Endodermal cell (in vitro differentiated cells): Measurements from ENCODE around the gene DRD2. TPM values are rescaled to one million over a fixed set of nuclear protein-coding genes. Genes with fewer than 3 reads are reported as not detected.

Experiments used
- DNase-seq: peaks from one replicate; pipeline ENCODE4 v3.0.0-alpha.2; 2017
- H3K27ac ChIP-seq: 2 replicates; pipeline ENCODE4 v1.5.1; 2013; ENCODE audit warnings: mild to moderate bottlenecking, low read depth, low read length, moderate library complexity
- H3K27me3 ChIP-seq: 2 replicates; pipeline ENCODE4 v1.6.1; 2013; ENCODE audit warnings: mild to moderate bottlenecking, low read length, moderate library complexity; ENCODE audit not compliant: insufficient read depth, control insufficient read depth, poor library complexity, severe bottlenecking
- H3K36me3 ChIP-seq: 2 replicates; pipeline ENCODE4 v1.7.0; 2013; ENCODE audit warnings: mild to moderate bottlenecking, low read length, moderate library complexity; ENCODE audit not compliant: control insufficient read depth, insufficient read depth
- H3K4me1 ChIP-seq: one replicate; pipeline ENCODE4 v1.7.0; 2013; ENCODE audit warnings: low read length; ENCODE audit not compliant: control insufficient read depth, insufficient read depth
- H3K4me3 ChIP-seq: 2 replicates; pipeline ENCODE4 v1.5.1; 2013; ENCODE audit warnings: mild to moderate bottlenecking, low read length, moderate library complexity
- H3K9ac ChIP-seq: 2 replicates; pipeline ENCODE4 v1.6.1; 2013; ENCODE audit warnings: mild to moderate bottlenecking, low read length, moderate library complexity; ENCODE audit not compliant: poor library complexity, severe bottlenecking; ENCODE audit errors: extremely low read depth
- H3K9me3 ChIP-seq: 2 replicates; pipeline ENCODE4 v1.6.1; 2013; ENCODE audit warnings: mild to moderate bottlenecking, low read length, moderate library complexity; ENCODE audit not compliant: control insufficient read depth
- H3K27ac Mint-ChIP-seq: 2 replicates; pipeline ENCODE4 v1.8.0; 2020; ENCODE audit warnings: mixed read lengths
- H3K27me3 Mint-ChIP-seq: 2 replicates; pipeline ENCODE4 v1.8.0; 2021; ENCODE audit warnings: mild to moderate bottlenecking, mixed read lengths; ENCODE audit not compliant: insufficient read depth
- H3K36me3 Mint-ChIP-seq: 2 replicates; pipeline ENCODE4 v1.8.0; 2020; ENCODE audit warnings: low read depth, mixed read lengths
- H3K4me1 Mint-ChIP-seq: 2 replicates; pipeline ENCODE4 v1.8.0; 2020; ENCODE audit warnings: mixed read lengths
- H3K4me3 Mint-ChIP-seq: 2 replicates; pipeline ENCODE4 v1.8.0; 2020; ENCODE audit warnings: mild to moderate bottlenecking, moderate library complexity, mixed read lengths
- H3K9me3 Mint-ChIP-seq: 2 replicates; pipeline ENCODE4 v1.8.0; 2020; ENCODE audit warnings: mild to moderate bottlenecking, mixed read lengths
- CTCF ChIP-seq: fragments of 200-600 bp; sonication (generic); conservative IDR thresholded peaks from 2 replicates; pipeline ENCODE4 v1.5.0; 2021; ENCODE audit warnings: antibody characterized with exemption, mild to moderate bottlenecking
- WGBS, 2 experiments: methylation state at CpG; one replicate each; pipeline versions ENCODE4 v1.1.5 to v1.1.7; 2013; ENCODE audit warnings: missing lambda C conversion rate in 2 of 2, mixed read lengths in 1 of 2; ENCODE audit not compliant: insufficient coverage in 1 of 2, insufficient read length in 1 of 2; 5-methylcytosine and 5-hydroxymethylcytosine counted together
- total RNA-seq, 2 donors: library from RNA; stranded (reverse); fragmentation: NEBNext Ultra II Directional in 1 of 2; extraction: Animal tissue kit (Norgen Biotek cat#: 25700) in 1 of 2; gene quantifications; 2 replicates in 1 of 2; 3 replicates in 1 of 2; pipeline ENCODE4 v1.2.1, GENCODE V29; 2021

The DRD2 gene
- total RNA-seq, 2 donors from 2014 or later = 0.35 to 2.1 TPM

GRCh38 chr11:113407163-113407562 is 68.0 kb downstream of the DRD2 start:
- DNase-seq = no peak
- H3K4me3 Mint-ChIP-seq = no peak overlapping the region

GRCh38 chr11:113405724-113406478 is 69.3 kb downstream of the DRD2 start:
- H3K36me3 ChIP-seq = no peaks in the 10 kb centered on the region
- no peak for TF ChIP-seq CTCF
- Mint-ChIP-seq H3K4me3 (no peak overlapping the region), H3K9me3 (no peaks in the 10 kb centered on the region), H3K27me3 (peaks cover 44% of the 10 kb centered on the region), H3K36me3 (no peaks in the 10 kb centered on the region), H3K27ac (no peak overlapping the region), H3K4me1 (no peaks in the 10 kb centered on the region)
- H3K4me1 ChIP-seq = peaks cover 6% of the 10 kb centered on the region
- no peak overlapping the region for H3K27ac ChIP-seq
- H3K4me3 ChIP-seq = no peak overlapping the region
- no peak overlapping the region for H3K9ac ChIP-seq
- no peaks in the 10 kb centered on the region for H3K9me3 ChIP-seq
- no peak for DNase-seq
- H3K27me3 ChIP-seq = peaks cover 40% of the 10 kb centered on the region
- 78 to 93% methylated on average over 2 to 7 of the region's 7 CpGs for WGBS, 2 experiments

More at GRCh38 chr11:113407163-113407562, 68.0 kb downstream of the DRD2 start:
- Histone ChIP-seq H3K9me3 (no peaks in the 10 kb centered on the region), H3K4me3 (no peak overlapping the region), H3K27me3 (peaks cover 29% of the 10 kb centered on the region), H3K9ac (no peak overlapping the region), H3K27ac (no peak overlapping the region), H3K4me1 (peaks cover 6% of the 10 kb centered on the region), H3K36me3 (no peaks in the 10 kb centered on the region)
- H3K36me3 Mint-ChIP-seq = no peaks in the 10 kb centered on the region
- 84 to 91% methylated on average over 2 to 3 of the region's 3 CpGs for WGBS, 2 experiments
- TF ChIP-seq CTCF = no peak
- H3K4me1 Mint-ChIP-seq = no peaks in the 10 kb centered on the region
- no peak overlapping the region for H3K27ac Mint-ChIP-seq
- no peaks in the 10 kb centered on the region for H3K9me3 Mint-ChIP-seq
- H3K27me3 Mint-ChIP-seq = peaks cover 37% of the 10 kb centered on the region

- no peak for TF ChIP-seq CTCF
- no peak overlapping the region for H3K4me3 Mint-ChIP-seq
- H3K36me3 Mint-ChIP-seq = no peaks in the 10 kb centered on the region
- Histone ChIP-seq H3K36me3 (no peaks in the 10 kb centered on the region), H3K27ac (no peak overlapping the region), H3K9ac (no peak overlapping the region), H3K4me1 (peaks cover 6% of the 10 kb centered on the region), H3K9me3 (no peaks in the 10 kb centered on the region), H3K4me3 (no peak overlapping the region), H3K27me3 (peaks cover 46% of the 10 kb centered on the region)
- peaks cover 52% of the 10 kb centered on the region for H3K27me3 Mint-ChIP-seq
- H3K9me3 Mint-ChIP-seq = no peaks in the 10 kb centered on the region
- no peak overlapping the region for H3K27ac Mint-ChIP-seq
- no peaks in the 10 kb centered on the region for H3K4me1 Mint-ChIP-seq
- 91 to 96% methylated on average over 4 to 7 of the region's 7 CpGs for WGBS, 2 experiments
- no peak for DNase-seq
Measured at GRCh38 chr11:113404859-113405430, 70.3 kb downstream of the DRD2 start.
